Ovary (tissue), 9 donors: ENCODE results near the gene PLP2. TPM values are rescaled to one million over a fixed set of nuclear protein-coding genes. Genes with fewer than 3 reads are reported as not detected.

Experiments used
- DNase-seq, 5 donors: peaks; one replicate each; pipeline ENCODE4 v3.0.0-alpha.2; 2019 to 2020
- H3K27ac ChIP-seq, 2 donors: fragments of 200-600 bp; one replicate each; pipeline versions ENCODE4 v1.5.1 to v1.8.0; 2019 to 2022
- H3K27me3 ChIP-seq: fragments of 200-600 bp; one replicate; pipeline ENCODE4 v1.8.0; 2022
- H3K36me3 ChIP-seq: fragments of 200-600 bp; sonication (generic); one replicate; pipeline ENCODE4 v1.5.1; 2019
- H3K4me1 ChIP-seq: one replicate; pipeline ENCODE4 v1.8.1; 2013; ENCODE audit warnings: mild to moderate bottlenecking, moderate library complexity; ENCODE audit not compliant: insufficient read depth
- H3K4me3 ChIP-seq: fragments of 200-600 bp; sonication (generic); one replicate; pipeline ENCODE4 v1.5.1; 2017
- H3K9me3 ChIP-seq, 2 donors: fragments of 200-600 bp in 1 of 2; sonication (generic) in 1 of 2; one replicate each; pipeline versions ENCODE4 v1.5.1 to v1.8.1; 2013 to 2019; ENCODE audit warnings: mild to moderate bottlenecking in 1 of 2, moderate library complexity in 1 of 2
- CTCF ChIP-seq, 3 donors: fragments of 450-650 bp in 2 of 3; fragments of 200-600 bp in 1 of 3; IDR thresholded peaks; one replicate each; pipeline versions ENCODE4 v1.5.1 to v1.8.0; 2016 to 2022; ENCODE audit warnings: antibody characterized with exemption in 3 of 3, mild to moderate bottlenecking in 1 of 3
- EP300 ChIP-seq: sonication (generic); formaldehyde crosslinking; IDR thresholded peaks from one replicate; pipeline ENCODE4 v1.6.1; 2017; ENCODE audit warnings: antibody characterized with exemption
- POLR2A ChIP-seq: fragments of 450-650 bp; IDR thresholded peaks from one replicate; pipeline ENCODE4 v1.6.1; 2017; ENCODE audit warnings: antibody characterized with exemption, mild to moderate bottlenecking, moderate library complexity
- WGBS, 3 donors: extraction: QIAGEN DNeasy Blood & Tissue Kit in 1 of 3; methylation state at CpG; one replicate each; pipeline versions ENCODE4 v1.1.5 to v1.1.7; 2013 to 2017; 5-methylcytosine and 5-hydroxymethylcytosine counted together
- intact Hi-C, 4 donors: fragments of 100-400 bp; cut with DNase I; formaldehyde crosslinking; loops; one replicate each; pipeline versions ENCODE4 v1.11.0 to v1.15.1; 2022 to 2023
- polyA plus RNA-seq, 2 donors: library from polyadenylated mRNA; stranded (reverse); fragments of 200-250 nt in 1 of 2; fragments of 350-450 nt in 1 of 2; fragmentation: Illumina TruSeq in 1 of 2; extraction: RNeasy Lipid Tissue Mini Kit (QIAGEN cat#74804) in 1 of 2; gene quantifications; one replicate each; pipeline ENCODE4 v1.2.3, GENCODE V29; 2013 to 2014
- total RNA-seq, 7 donors: library from RNA; depleted of rRNA in 2 of 7; stranded (reverse); fragments of >200 nt in 2 of 7; fragmentation: NEBNext Ultra II Directional in 3 of 7; extraction: Animal tissue kit (Norgen Biotek cat#: 25700) in 3 of 7; gene quantifications; one replicate each; pipeline versions ENCODE4 v1.1.0 to v1.2.4, GENCODE V29; 2016 to 2023
- donor health status: DM: no; HTN: no; CAD: no; lungs with moderate emphysema.
- donor health status: DM: no; HTN: no; CAD: no.
- donor health status: Bipolar disorder and iron deficiency.
- donor health status: DM: yes; HTN: yes; CAD: no.
- donor health status: DM: no; HTN: no; CAD: no.
- donor health status: DM: yes; HTN: yes; CAD: no.

Gene PLP2
- total and polyA plus RNA-seq, 9 donors, result 16.3 to 244 (median 105) TPM

- DNase-seq, result no peak
- 57 to 62% (median 59%) methylated on average over 8 of the region's 8 CpGs for WGBS, 3 donors
- no peaks in the 10 kb centered on the region for H3K27me3 ChIP-seq
- no peak overlapping the region for H3K4me3 ChIP-seq
- no peaks in the 10 kb centered on the region for H3K4me1 ChIP-seq
- H3K27ac ChIP-seq, result no peak overlapping the region
- no peaks in the 10 kb centered on the region for H3K9me3 ChIP-seq
- intact Hi-C loops, result no loop called here
- no peaks in the 10 kb centered on the region for H3K36me3 ChIP-seq
- TF ChIP-seq EP300, result no peak
- no peak for TF ChIP-seq CTCF (IDR thresholded peaks at IDR 0.05)
- no peak for TF ChIP-seq POLR2A
Measured at GRCh38 chrX:49188468-49189076, 16.9 kb downstream of the PLP2 start.

- no peaks in the 10 kb centered on the region for H3K4me1 ChIP-seq
- no peaks in the 10 kb centered on the region for H3K9me3 ChIP-seq
- H3K36me3 ChIP-seq, result no peaks in the 10 kb centered on the region
- no peak for DNase-seq
- no peaks in the 10 kb centered on the region for H3K27me3 ChIP-seq
- no peak overlapping the region for H3K4me3 ChIP-seq
- TF ChIP-seq EP300, result no peak
- no peak for TF ChIP-seq POLR2A
- no peak for TF ChIP-seq CTCF (IDR thresholded peaks at IDR 0.05)
- no peak overlapping the region for H3K27ac ChIP-seq
- intact Hi-C loops, result loop anchor here in 1 of 4 donors (5.0 kb wide), 1 partner anchor 732 kb away; no protein-coding TSS in a partner anchor
- WGBS, 3 donors, result 73 to 77% (median 76%) methylated on average over 6 of the region's 6 CpGs
Measured at GRCh38 chrX:49189606-49190005, 17.9 kb downstream of the PLP2 start.

GRCh38 chrX:49190821-49191573, 19.3 kb downstream of the PLP2 start:
- Histone ChIP-seq H3K4me1 (no peaks in the 10 kb centered on the region), H3K27me3 (no peaks in the 10 kb centered on the region), H3K27ac (peak overlapping the region; percentile 68 to 85), H3K4me3 (peak overlapping the region; percentile 62), H3K9me3 (no peaks in the 10 kb centered on the region), H3K36me3 (no peaks in the 10 kb centered on the region)
- DNase-seq, result peak; percentile 84 to 91 (median 87)
- intact Hi-C loops, result loop anchor here in 1 of 4 donors (5.0 kb wide), 1 partner anchor 734 kb away; no protein-coding TSS in a partner anchor
- WGBS, 3 donors, result 36 to 45% (median 38%) methylated on average over 32 of the region's 32 CpGs
- TF ChIP-seq CTCF (IDR thresholded peaks at IDR 0.05), result no peak
- peak; percentile 57 for TF ChIP-seq POLR2A

GRCh38 chrX:49191574-49192011, 19.9 kb downstream of the PLP2 start:
- peak overlapping the region; percentile 68 to 79 for H3K27ac ChIP-seq
- H3K27me3 ChIP-seq, result no peaks in the 10 kb centered on the region
- intact Hi-C loops, result loop anchor here in 1 of 4 donors (5.0 kb wide), 1 partner anchor 734 kb away; no protein-coding TSS in a partner anchor
- DNase-seq, result no peak
- H3K4me3 ChIP-seq, result peak overlapping the region; percentile 62
- 42 to 69% (median 64%) methylated on average over 32 to 34 of the region's 34 CpGs for WGBS, 3 donors
- no peaks in the 10 kb centered on the region for H3K4me1 ChIP-seq
- TF ChIP-seq POLR2A (no peak), CTCF (IDR thresholded peaks at IDR 0.05) (no peak), EP300 (no peak)
- no peaks in the 10 kb centered on the region for H3K36me3 ChIP-seq
- H3K9me3 ChIP-seq, result no peaks in the 10 kb centered on the region
